UCSD-AML1 (cell line): ENCODE results near the gene GNA12.
"Not testable (repeated sequence)": the region's sequence is repeated elsewhere in the genome, so short reads cannot be mapped to it uniquely, and the experiment has no call there.

Experiments
- DNase-seq: peaks from one replicate; lab custom pipeline; 2025; ENCODE audit not compliant: unreplicated experiment; lab: John Stamatoyannopoulos, UW

The GNA12 gene

DNA sequence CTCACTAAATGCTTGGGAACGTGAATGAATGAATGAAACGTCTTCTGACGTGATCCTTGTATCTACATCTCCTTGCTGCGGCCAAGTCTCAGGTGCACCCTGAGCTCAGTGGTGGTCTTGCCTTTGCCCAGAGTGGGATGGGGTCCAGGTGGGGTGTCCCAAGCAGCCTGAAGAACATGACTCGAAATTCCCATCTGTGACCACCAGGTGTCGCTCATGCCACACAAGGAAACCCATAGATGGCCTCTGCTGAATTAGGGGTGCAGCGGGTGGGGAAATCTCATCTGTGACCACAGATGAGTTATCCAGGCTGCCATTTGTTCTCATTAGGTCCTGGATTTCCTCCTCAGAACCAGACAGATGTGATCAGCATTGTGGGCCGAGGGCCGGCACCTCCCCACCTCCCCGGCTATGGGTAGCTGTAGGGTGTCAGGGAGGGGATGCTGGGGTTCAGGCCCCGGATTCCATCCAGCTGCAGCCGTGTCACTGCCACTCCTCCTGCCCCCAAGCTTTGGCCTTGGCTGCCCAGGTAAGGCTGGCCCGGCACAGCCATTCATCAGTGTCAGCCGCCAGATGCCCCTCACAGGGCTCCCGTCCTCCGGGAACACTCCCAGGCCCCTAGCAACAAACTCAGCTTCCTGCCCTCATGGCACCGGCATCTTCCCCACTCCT, 21.0 kb upstream of the GNA12 start:
- DNase-seq, result peak; percentile 28

- no peak for DNase-seq
Observed at GRCh38 chr7:2864204-2864985, 20.3 kb upstream of the GNA12 start.

- DNase-seq, result peak; percentile 67
Observed at GRCh38 chr7:2863461-2864066, 19.5 kb upstream of the GNA12 start.

DNA sequence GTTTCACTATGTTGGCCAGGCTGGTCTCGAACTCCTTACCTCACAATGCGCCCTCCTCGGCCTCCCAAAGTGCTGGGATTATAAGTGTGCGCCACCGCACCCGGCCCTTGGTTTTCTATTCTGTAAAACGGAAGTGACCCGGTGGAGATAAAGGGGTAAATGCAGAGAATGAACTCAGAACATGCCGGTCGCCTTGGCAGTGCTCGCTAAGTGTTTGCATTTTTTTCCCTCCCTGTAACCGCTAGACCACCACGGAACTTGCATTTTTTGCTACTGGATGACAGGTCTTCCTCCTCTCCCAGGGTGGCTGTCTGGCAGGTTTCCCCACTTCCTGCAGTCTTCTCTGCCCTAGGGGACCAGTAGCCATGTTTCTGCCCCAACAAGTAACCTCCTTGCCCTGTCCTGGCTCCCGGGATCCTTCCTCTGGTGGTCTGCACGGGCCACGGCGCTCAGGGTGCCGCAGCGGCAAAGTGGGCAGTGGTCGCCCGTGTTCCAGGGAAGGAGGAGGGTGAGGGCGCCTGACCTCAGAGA, 18.8 kb upstream of the GNA12 start:
- peak; percentile 47 for DNase-seq

DNA sequence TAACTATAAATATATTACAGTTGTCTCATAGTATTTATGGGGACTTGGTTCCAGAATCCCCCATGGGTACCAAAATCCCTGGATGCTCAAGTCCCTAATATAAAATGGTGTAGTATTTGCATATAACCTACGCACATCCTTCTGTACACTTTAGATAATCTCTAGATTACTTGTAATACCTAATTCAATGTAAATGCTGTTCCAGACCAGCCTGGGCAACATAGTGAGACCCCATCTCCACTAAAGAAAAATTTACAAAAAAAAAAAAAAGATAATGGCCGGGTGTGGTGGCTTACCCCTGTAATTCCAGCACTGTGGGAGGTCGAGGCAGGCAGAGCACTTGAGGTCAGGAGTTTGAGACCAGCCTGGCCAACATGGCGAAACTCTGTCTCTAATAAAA, 17.4 kb upstream of the GNA12 start:
- DNase-seq, result no peak

GRCh38 chr7:2860627-2861133, 16.6 kb upstream of the GNA12 start:
- no peak for DNase-seq

- DNase-seq, result no peak
Observed at GRCh38 chr7:2859952-2860351, 15.8 kb upstream of the GNA12 start.

DNA sequence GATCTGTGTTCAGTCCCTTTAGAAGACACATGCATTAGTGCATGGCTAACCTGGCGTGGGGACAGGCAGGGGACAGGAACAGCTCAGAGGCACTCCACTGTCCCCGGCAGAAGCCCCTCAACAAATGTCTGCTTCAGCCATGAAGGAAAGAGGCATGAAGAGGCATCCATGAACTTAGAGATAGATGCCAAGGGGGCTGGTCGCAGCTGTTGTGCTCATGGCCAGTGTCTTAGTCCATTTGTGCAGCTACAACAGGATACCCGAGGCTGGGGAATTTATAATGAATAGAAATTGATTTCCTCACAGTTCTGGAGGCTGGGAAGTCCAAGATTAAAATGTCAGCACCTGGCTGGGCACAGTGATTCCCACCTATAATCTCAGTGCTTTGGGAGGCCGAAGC, 14.5 kb upstream of the GNA12 start:
- DNase-seq, result no peak

DNA sequence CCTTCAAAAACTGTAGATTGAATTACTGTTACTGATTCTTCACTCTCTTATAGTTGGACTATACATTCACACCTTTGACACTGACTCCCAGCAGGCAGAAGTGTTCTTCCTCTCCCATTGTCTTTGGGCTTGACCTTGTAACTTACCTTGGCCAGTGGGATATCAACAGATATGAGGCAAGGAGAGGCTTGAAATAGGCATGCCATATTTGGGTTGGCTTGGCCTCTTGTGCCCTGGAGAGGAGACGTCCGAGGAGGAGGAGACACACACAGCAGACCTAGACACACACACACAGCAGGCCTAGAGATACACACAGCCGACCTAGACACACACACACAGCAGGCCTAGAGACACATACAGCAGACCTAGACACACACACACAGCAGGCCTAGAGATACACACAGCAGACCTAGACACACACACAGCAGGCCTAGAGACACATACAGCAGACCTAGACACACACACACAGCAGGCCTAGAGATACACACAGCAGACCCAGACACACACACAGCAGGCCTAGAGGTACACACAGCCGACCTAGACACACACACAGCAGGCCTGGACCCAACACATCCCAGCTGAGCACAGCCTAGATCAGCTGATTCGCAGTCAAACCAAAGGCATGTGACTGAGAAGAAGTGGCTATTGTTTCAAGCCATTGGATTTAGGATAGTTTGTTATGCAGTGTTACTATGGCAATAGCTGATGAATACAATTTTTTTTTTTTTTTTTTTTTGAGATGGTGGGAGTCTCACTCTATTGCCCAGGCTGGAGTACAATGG, 12.5 kb upstream of the GNA12 start:
- DNase-seq, result no peak

- no peak for DNase-seq
Observed at GRCh38 chr7:2855386-2855785, 11.3 kb upstream of the GNA12 start.

DNA sequence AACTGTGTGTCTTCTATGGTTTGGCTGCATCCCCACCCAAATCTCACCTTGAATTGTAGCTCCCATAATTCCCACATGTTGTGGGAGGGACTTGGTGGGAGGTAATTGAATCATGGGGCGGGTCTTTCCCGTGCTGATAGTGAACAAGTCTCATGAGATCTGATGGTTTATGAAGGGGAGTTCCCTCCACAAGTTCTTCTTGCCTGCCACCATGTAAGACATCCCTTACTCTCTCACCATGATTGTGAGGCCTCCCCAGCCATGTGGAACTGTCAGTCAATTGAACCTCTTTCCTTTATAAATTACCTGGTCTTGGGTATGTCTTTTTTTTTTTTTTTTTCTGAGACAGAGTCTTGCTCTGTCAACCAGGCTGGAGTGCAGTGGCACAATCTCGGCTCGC, 9.4 kb upstream of the GNA12 start:
- DNase-seq, result not testable (repeated sequence)

DNA sequence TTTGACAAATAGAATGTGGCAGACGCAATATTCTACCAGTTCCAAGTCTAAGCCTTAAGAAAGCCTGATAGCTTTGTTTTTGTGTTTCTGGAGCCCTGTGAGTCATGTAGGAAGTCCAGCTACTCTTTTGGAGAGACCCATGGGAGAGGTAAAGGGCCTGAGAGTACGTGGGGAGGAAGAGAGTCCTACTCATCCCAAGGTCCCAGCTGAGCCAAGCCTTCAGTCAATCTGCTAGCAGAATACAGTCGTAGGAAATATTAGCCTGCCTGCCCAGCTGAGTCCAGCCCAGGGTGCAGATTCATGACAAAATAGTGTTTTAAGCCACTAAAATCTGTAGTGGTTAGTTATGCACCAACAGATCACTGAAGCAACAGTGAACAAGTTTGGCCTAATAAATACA, 9.0 kb upstream of the GNA12 start:
- no peak for DNase-seq

DNA sequence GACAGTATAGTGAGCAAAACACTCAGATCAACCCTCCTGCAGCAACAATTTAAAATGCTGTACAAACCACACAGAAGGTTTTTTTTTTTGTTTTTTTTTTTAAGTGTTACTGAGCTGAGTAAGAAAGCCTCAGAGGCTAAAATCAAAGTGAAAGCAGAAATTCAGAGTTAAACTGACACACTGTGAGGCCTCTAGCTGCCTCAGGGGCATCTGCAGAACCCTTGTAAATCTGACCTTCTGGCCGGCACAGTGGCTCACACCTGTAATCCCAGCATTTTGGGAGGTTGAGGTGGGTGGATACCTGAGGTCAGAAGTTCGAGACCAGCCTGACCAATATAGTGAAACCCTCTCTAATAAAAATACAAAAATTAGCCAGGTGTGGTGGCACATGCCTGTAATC, 7.4 kb upstream of the GNA12 start:
- no peak for DNase-seq

DNA sequence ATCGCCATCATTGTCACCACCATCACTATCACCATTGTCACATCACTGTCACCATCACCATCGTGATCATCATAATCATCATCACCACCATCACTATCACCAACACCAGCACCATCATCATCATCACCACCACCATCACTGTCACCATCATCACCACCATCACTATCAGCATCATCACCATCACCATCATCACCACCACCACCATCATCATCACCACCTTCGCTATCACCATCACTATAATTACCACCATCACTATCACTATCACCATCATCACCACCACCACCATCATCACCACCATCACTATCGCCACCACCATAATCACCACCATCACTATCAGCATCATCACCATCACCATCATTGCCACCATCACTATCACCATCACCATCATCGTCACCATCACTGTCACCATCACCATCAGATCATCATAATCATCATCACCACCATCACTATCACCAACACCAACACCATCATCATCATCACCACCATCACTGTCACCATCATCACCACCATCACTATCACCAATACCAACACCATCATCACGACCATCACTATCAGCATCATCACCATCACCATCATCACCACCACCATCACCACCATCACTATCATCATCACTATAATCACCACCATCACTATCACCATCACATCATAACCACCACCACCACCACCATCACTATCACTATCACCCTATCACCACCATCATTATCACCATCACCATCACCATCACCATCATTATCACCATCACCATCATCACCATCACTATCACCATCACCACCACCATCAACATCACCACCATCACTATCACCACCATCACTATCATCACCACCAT, 6.0 kb upstream of the GNA12 start:
- no peak for DNase-seq

DNA sequence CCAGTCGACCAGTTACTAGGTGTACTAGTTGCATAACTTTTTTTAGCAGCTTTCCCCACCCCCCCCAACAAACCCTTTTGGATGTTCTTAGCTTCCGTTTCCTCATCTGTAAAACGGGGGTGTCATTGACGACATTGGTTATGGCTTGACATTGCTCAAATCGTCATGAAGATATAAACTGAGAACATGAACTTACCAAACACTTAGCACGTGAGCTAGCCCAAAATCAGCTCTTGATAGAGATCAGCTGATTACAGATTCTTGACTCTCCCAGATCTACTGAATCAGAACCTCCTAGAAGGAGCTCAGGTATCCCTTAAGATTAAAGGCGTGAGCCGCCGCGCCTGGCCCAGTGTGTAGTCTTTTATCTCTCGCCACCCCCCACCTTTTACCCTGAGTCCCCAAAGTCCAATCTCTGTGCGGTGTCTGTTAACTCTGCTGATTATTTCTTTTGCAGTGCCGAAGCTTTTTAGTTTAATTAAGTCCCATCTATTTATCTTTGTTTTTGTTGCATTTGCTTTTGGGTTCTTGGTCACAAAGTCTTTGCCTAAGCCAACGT, 1.0 kb upstream of the GNA12 start:
- DNase-seq, result no peak

- DNase-seq, result peak; percentile 18
Observed at GRCh38 chr7:2843711-2844152, 376 bp downstream of the GNA12 start.

DNA sequence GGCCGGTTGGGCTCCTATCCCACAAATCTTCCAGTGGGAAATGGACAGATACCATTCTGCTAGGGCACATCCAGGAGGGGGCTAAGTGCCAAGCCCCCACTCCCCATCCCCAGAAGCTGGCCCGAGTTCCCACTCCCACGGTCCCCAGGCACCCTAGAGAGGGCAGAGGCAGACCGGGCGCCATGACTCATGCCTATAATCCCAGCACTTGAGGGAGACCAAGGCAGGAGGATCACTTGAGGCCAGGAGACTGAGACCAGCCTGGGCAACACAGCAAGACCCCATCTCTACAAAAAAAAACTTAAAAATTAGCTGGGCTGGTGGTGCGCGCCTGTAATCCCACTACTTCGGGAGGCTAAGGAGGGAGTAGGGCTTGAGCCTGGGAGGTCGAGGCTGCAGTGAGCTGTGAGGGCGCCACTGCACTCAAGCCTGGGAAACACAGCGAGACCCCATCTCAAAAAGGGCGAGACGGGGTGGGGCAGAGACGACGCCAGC, 870 bp downstream of the GNA12 start:
- no peak for DNase-seq

DNA sequence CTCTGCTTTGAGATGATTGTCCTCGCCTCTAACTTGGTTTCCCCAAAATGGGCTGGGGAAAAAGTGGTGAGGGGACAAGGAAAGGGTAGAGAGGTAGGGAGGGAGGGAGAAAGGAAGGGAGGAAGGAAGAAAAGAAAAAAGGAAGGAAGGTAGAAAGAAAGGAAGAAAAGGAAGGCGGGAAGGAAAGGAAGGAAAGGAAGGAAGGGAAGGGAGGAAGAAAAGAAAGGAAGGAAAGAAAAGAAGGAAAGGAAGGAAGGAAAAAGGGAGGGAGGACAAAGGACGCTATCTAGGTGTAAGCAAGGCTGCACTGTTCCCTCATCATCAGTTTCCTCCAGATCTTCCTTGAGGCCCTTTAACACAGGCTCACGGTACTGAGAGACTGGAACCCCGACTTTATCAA, 2.2 kb downstream of the GNA12 start:
- no peak for DNase-seq

GRCh38 chr7:2840458-2840857, 3.6 kb downstream of the GNA12 start:
- DNase-seq, result no peak
